IMR-90 (cell line): ENCODE results near the gene ACBD7.

Source experiments
- MAZ ChIP-seq: IDR thresholded peaks from 2 replicates; pipeline ENCODE4 v1.6.1; 2012; ENCODE audit warnings: low read depth, mild to moderate bottlenecking, low read length, improper control_type of control experiment, moderate library complexity, borderline replicate concordance
- POLR2A ChIP-seq: IDR thresholded peaks from 2 replicates; pipeline ENCODE4 v1.6.1; 2012; ENCODE audit warnings: mild to moderate bottlenecking, low read depth, low read length
- RAD21 ChIP-seq: IDR thresholded peaks from 2 replicates; pipeline ENCODE4 v1.6.1; 2012; ENCODE audit warnings: low read length, improper control_type of control experiment
- RFX5 ChIP-seq: IDR thresholded peaks from 2 replicates; pipeline ENCODE4 v1.8.0; 2012; ENCODE audit warnings: low read depth, mild to moderate bottlenecking, low read length, moderate library complexity
- TF ChIP-seq, protein P1 (sequence below): conservative IDR thresholded peaks from 2 replicates; pipeline ENCODE4 v1.5.1; 2012; ENCODE audit warnings: mild to moderate bottlenecking, low read depth, low read length, improper control_type of control experiment

- TF ChIP-seq, protein P1, sequence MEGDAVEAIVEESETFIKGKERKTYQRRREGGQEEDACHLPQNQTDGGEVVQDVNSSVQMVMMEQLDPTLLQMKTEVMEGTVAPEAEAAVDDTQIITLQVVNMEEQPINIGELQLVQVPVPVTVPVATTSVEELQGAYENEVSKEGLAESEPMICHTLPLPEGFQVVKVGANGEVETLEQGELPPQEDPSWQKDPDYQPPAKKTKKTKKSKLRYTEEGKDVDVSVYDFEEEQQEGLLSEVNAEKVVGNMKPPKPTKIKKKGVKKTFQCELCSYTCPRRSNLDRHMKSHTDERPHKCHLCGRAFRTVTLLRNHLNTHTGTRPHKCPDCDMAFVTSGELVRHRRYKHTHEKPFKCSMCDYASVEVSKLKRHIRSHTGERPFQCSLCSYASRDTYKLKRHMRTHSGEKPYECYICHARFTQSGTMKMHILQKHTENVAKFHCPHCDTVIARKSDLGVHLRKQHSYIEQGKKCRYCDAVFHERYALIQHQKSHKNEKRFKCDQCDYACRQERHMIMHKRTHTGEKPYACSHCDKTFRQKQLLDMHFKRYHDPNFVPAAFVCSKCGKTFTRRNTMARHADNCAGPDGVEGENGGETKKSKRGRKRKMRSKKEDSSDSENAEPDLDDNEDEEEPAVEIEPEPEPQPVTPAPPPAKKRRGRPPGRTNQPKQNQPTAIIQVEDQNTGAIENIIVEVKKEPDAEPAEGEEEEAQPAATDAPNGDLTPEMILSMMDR: no peak
- TF ChIP-seq MAZ (no peak), RFX5 (no peak), POLR2A (no peak), RAD21 (no peak)
Measured at GRCh38 chr10:15123749-15124184, 35.2 kb upstream of the ACBD7 start.
